Ramos (cell line): Measurements from ENCODE around the gene FAM174C.

Source experiments
- in situ Hi-C: fragments of 300-500 bp; cut with MboI; formaldehyde crosslinking; loops from one replicate; pipeline ENCODE4 v1.14.3; 2022; ENCODE audit warnings: low sequenced_read_pairs; ENCODE audit not compliant: unreplicated experiment

Gene FAM174C

GRCh38 chr19:1249990-1250436 is 25.3 kb upstream of the FAM174C start:
- in situ Hi-C loops = no loop called here

GRCh38 chr19:1250437-1251260 is 24.7 kb upstream of the FAM174C start:
- in situ Hi-C loops = no loop called here

GRCh38 chr19:1251330-1252220 is 23.8 kb upstream of the FAM174C start:
- in situ Hi-C loops = no loop called here

- in situ Hi-C loops = no loop called here
Measured at GRCh38 chr19:1252221-1252820, 23.0 kb upstream of the FAM174C start.

- in situ Hi-C loops = no loop called here
Measured at GRCh38 chr19:1252821-1253513, 22.4 kb upstream of the FAM174C start.

- in situ Hi-C loops = no loop called here
Measured at GRCh38 chr19:1253514-1254080, 21.7 kb upstream of the FAM174C start.

- in situ Hi-C loops = no loop called here
Measured at GRCh38 chr19:1254081-1254527, 21.2 kb upstream of the FAM174C start.

- in situ Hi-C loops = no loop called here
Measured at GRCh38 chr19:1254530-1255185, 20.7 kb upstream of the FAM174C start.

GRCh38 chr19:1255186-1256161 is 19.9 kb upstream of the FAM174C start:
- in situ Hi-C loops = no loop called here

GRCh38 chr19:1256646-1257474 is 18.5 kb upstream of the FAM174C start:
- in situ Hi-C loops = no loop called here

- in situ Hi-C loops = no loop called here
Measured at GRCh38 chr19:1257475-1258162, 17.7 kb upstream of the FAM174C start.

GRCh38 chr19:1258163-1258492 is 17.2 kb upstream of the FAM174C start:
- in situ Hi-C loops = no loop called here

- in situ Hi-C loops = no loop called here
Measured at GRCh38 chr19:1258707-1259205, 16.6 kb upstream of the FAM174C start.

- in situ Hi-C loops = no loop called here
Measured at GRCh38 chr19:1259206-1259875, 16.0 kb upstream of the FAM174C start.

GRCh38 chr19:1259876-1260748 is 15.2 kb upstream of the FAM174C start:
- in situ Hi-C loops = no loop called here
